ENCODE measurements around the gene OXSM.

DNA sequence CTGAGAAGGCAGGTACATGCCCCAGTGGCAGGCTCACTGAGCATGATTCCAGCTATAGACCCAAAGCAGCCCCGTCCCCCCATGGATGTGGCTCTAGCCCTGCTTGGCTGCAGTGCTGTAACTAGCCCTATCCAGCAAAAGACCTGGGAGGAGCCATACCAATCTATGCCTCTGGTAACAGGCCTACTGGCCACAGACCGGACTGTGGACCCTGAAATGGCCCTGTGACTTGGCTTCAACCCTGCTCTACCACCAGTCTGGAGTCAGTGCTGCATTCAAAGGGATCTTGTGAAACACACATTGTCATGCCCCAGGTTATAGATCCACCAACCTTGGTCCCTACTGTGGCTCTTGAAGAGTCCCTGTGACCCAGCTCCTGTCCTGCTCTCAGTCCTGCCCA lies 46.7 kb downstream of the OXSM start:
- TF ChIP-seq, protein P1, sequence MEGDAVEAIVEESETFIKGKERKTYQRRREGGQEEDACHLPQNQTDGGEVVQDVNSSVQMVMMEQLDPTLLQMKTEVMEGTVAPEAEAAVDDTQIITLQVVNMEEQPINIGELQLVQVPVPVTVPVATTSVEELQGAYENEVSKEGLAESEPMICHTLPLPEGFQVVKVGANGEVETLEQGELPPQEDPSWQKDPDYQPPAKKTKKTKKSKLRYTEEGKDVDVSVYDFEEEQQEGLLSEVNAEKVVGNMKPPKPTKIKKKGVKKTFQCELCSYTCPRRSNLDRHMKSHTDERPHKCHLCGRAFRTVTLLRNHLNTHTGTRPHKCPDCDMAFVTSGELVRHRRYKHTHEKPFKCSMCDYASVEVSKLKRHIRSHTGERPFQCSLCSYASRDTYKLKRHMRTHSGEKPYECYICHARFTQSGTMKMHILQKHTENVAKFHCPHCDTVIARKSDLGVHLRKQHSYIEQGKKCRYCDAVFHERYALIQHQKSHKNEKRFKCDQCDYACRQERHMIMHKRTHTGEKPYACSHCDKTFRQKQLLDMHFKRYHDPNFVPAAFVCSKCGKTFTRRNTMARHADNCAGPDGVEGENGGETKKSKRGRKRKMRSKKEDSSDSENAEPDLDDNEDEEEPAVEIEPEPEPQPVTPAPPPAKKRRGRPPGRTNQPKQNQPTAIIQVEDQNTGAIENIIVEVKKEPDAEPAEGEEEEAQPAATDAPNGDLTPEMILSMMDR (IDR thresholded peaks at IDR 0.05; ENCODE audit: low read depth, low read length, missing input control), result no peak
- TF ChIP-seq RXRA (IDR thresholded peaks at IDR 0.05) (no peak), EGR1 (IDR thresholded peaks at IDR 0.05; ENCODE audit: low read depth in 2 of 2) (no peak)
